K562 (cell line): ENCODE results near the gene TJAP1. TPM values are rescaled to one million over a fixed set of nuclear protein-coding genes. Genes with fewer than 3 reads are reported as not detected.

Experiments used
- ATAC-seq: fragments of 200-7000 bp; cut with Tn5 transposase; 3 replicates; pipeline ENCODE4 v1.9.1; 2020; ENCODE audit warnings: moderate library complexity
- BruUV-seq: library from RNA; stranded (reverse); fragments of 400-500 nt; replicated peaks from 2 replicates; lab custom pipeline; 2021; lab: Mats Ljungman, UMichigan
- CTCF ChIA-PET: fragments of 300-600 bp; formaldehyde crosslinking; extraction: SDS; loops from one replicate; lab custom pipeline; 2021; ENCODE audit warnings: low intra/inter-chr PET ratio; lab: Yijun Ruan, JAX
- POLR2A ChIA-PET: fragments of 300-600, 350-650 bp; sonication (Branson Sonifier 250); formaldehyde crosslinking; extraction: SDS; loops from one replicate; lab custom pipeline; 2021; ENCODE audit warnings: antibody characterized with exemption, inconsistent platforms; lab: Yijun Ruan, JAX
- DNase-seq, 4 experiments: peaks; one replicate each; pipeline versions ENCODE4 v3.0.0 to v3.0.0-alpha.2; 2011 to 2018; ENCODE audit warnings: low spot score in 3 of 4, mixed read lengths in 3 of 4; ENCODE audit errors: extremely low read depth in 1 of 4
- FAIRE-seq: peaks from 2 replicates; lab custom pipeline; 2011; peaks lifted over from hg19 to GRCh38; lab: Jason Lieb, UNC
- H2AFZ ChIP-seq: 2 replicates; pipeline ENCODE4 v1.6.0; 2011; ENCODE audit warnings: low read depth, low read length, control low read depth, inconsistent platforms
- H3K27ac ChIP-seq: fragments of 200-600 bp; 3 replicates; pipeline ENCODE4 v1.8.0; 2011; ENCODE audit warnings: low read depth, mild to moderate bottlenecking, control low read depth, inconsistent platforms, low read length, moderate library complexity, mixed read lengths; ENCODE audit errors: extremely low read depth
- H3K27me3 ChIP-seq, 2 experiments: fragments of 300-600 bp in 1 of 2; 2 replicates in 1 of 2; 3 replicates in 1 of 2; pipeline versions ENCODE4 v1.6.0 to v1.8.0; 2011; ENCODE audit warnings: inconsistent platforms in 2 of 2, low read length in 2 of 2, mild to moderate bottlenecking in 1 of 2, mixed read lengths in 1 of 2, moderate library complexity in 1 of 2; ENCODE audit not compliant: control insufficient read depth in 2 of 2, insufficient read depth in 2 of 2
- H3K36me3 ChIP-seq: fragments of 300-600 bp; 3 replicates; pipeline ENCODE4 v1.8.0; 2011; ENCODE audit warnings: mild to moderate bottlenecking, low read length, inconsistent platforms; ENCODE audit not compliant: control insufficient read depth, insufficient read depth
- H3K4me1 ChIP-seq, 2 experiments: fragments of 200-600 bp in 1 of 2; replicated peaks in 1 of 2; 2 replicates in 1 of 2; 3 replicates in 1 of 2; pipeline versions ENCODE4 v1.5.1 to v1.8.0; 2011; ENCODE audit warnings: inconsistent platforms in 2 of 2, low read length in 2 of 2, mild to moderate bottlenecking in 1 of 2, mixed read lengths in 1 of 2, moderate library complexity in 1 of 2; ENCODE audit not compliant: control insufficient read depth in 2 of 2, insufficient read depth in 2 of 2
- H3K4me2 ChIP-seq: 2 replicates; pipeline ENCODE4 v1.6.1; 2011; ENCODE audit warnings: low read length, control low read depth, inconsistent platforms, mixed read lengths; ENCODE audit not compliant: insufficient read depth
- H3K4me3 ChIP-seq: fragments of 200-600 bp; sonication (generic), shearing (Covaris generic); 2 replicates; pipeline ENCODE4 v1.5.1; 2016; ENCODE audit warnings: control low read depth, inconsistent platforms
- H3K79me2 ChIP-seq: fragments of 200-600 bp; 3 replicates; pipeline ENCODE4 v1.8.0; 2011; ENCODE audit warnings: low read length, inconsistent platforms; ENCODE audit not compliant: control insufficient read depth, insufficient read depth
- H3K9ac ChIP-seq, 2 experiments: 2 replicates each; pipeline versions ENCODE4 v1.6.0 to v1.6.1; 2011; ENCODE audit warnings: low read depth in 2 of 2, low read length in 2 of 2, control low read depth in 1 of 2, inconsistent platforms in 1 of 2, mild to moderate bottlenecking in 1 of 2, mixed read lengths in 1 of 2; ENCODE audit not compliant: insufficient read depth in 1 of 2
- H3K9me1 ChIP-seq: one replicate; pipeline ENCODE4 v1.6.0; 2011; ENCODE audit warnings: inconsistent platforms, mild to moderate bottlenecking, low read length, moderate library complexity; ENCODE audit not compliant: control insufficient read depth, insufficient read depth
- H3K9me3 ChIP-seq: replicated peaks from 2 replicates; pipeline ENCODE4 v1.5.1; 2011; ENCODE audit warnings: low read depth, low read length, inconsistent platforms; ENCODE audit not compliant: control insufficient read depth, insufficient read depth
- H4K20me1 ChIP-seq: replicated peaks from 2 replicates; pipeline ENCODE4 v1.6.1; 2011; ENCODE audit warnings: low read length, inconsistent platforms, mixed read lengths; ENCODE audit not compliant: control insufficient read depth, insufficient read depth
- E4F1 ChIP-seq: fragments of 250-450 bp; sonication (Bioruptor Pico); IDR thresholded peaks from 2 replicates; pipeline ENCODE4 v1.5.0; 2021; ENCODE audit warnings: mild to moderate bottlenecking, borderline replicate concordance
- ETS1 ChIP-seq: conservative IDR thresholded peaks from 2 replicates; pipeline ENCODE4 v1.6.1; 2011; ENCODE audit warnings: low read depth, mild to moderate bottlenecking, low read length; ENCODE audit not compliant: control insufficient read depth
- RBFOX2 ChIP-seq: fragments of 200-400 bp; formaldehyde crosslinking; IDR thresholded peaks from 2 replicates; pipeline ENCODE4 v1.6.1; 2017; ENCODE audit warnings: low read depth, mild to moderate bottlenecking, low read length, moderate library complexity
- WGBS: fragments of 100-300 bp; shearing (Covaris generic); methylation state at CpG from one replicate; pipeline ENCODE4 v1.1.6; 2016; ENCODE audit warnings: low coverage, mixed read lengths; ENCODE audit not compliant: insufficient coverage; ENCODE audit errors: missing lambda C conversion rate; 5-methylcytosine and 5-hydroxymethylcytosine counted together
- in situ Hi-C: fragments of 300-500 bp; cut with MboI; formaldehyde crosslinking; loops from 4 replicates; pipeline ENCODE4 v1.15.0; 2018; ENCODE audit warnings: inconsistent platforms, mixed read lengths
- intact Hi-C: fragments of 100-400 bp; cut with micrococcal nuclease; formaldehyde crosslinking; loops from 2 replicates; pipeline ENCODE4 v1.14.2; 2022
- polyA plus RNA-seq, 8 experiments: library from polyadenylated mRNA; depleted of rRNA in 4 of 8; stranded (reverse) in 5 of 8; unstranded in 3 of 8; fragments of >200 nt; fragmentation: Nextera tagmentation in 2 of 8; fragmentation: Illumina TruSeq in 1 of 8; extraction: Ambion mirVana in 2 of 8; extraction: Trizol in 1 of 8; gene quantifications; 2 replicates each; pipeline versions ENCODE4 v1.2.1 to v1.2.3, GENCODE V29; 2011 to 2014; ENCODE audit warnings: inconsistent platforms in 1 of 8, missing spikeins in 1 of 8
- total RNA-seq, 7 experiments: library from RNA; depleted of rRNA in 6 of 7; stranded (reverse); fragments of >200 nt in 6 of 7; fragmentation: Illumina TruSeq in 2 of 7; extraction: Trizol in 2 of 7; gene quantifications; 2 replicates each; pipeline versions ENCODE4 v1.2.1 to v1.2.3, GENCODE V29; 2011 to 2021; ENCODE audit warnings: low replicate concordance in 1 of 7
- TF ChIP-seq, protein P1 (sequence below), 2 experiments: fragments of 200-800 bp in 1 of 2; sonication (Bioruptor generic) in 1 of 2; sonication (generic) in 1 of 2; formaldehyde crosslinking in 1 of 2; IDR thresholded peaks in 1 of 2; conservative IDR thresholded peaks in 1 of 2; 2 replicates each; pipeline versions ENCODE4 v1.5.0 to v1.6.1; 2016 to 2020; ENCODE audit warnings: missing compliant biosample characterization in 1 of 2, missing genetic modification characterization in 1 of 2, missing genetic modification reagents in 1 of 2

The TJAP1 gene
- total and polyA plus RNA-seq, 9 of the 15 experiments (the other 6 are each of a cell fraction or from before 2014, with no cell fraction given) = 0.06 to 35.8 (median 16.2) TPM

DNA sequence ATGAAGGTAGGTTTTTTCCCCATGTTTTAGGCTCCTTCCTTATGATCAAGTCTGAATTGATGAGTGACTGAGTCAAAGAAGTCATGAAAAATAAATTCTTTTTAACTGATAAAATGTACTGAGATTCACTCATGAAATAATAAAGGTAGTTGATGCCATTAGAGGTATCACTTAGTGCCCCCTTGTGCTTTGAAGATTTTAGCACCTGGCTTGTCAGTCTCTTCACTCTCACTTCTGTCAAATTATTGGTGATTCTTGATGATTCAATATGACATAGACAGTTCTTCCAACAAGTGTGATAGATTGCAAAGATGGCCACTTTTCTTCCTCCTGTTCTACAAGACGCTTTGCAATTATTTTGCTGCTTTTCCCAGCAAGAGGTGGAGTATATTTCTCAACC, 17.8 kb upstream of the TJAP1 start:
- Histone ChIP-seq H4K20me1 (no peaks in the 10 kb centered on the region), H3K9me3 (0 out of 2 replicates have a peak, but pooled peaks cover 6% of the 10 kb centered on the region), H3K4me3 (no peak overlapping the region), H3K9ac (no peak overlapping the region), H3K27me3 (peaks cover 11 to 15% of the 10 kb centered on the region in 2 experiments; a peak in 3 of 5 replicates), H3K36me3 (no peaks in the 10 kb centered on the region), H2AFZ (no peak overlapping the region), H3K4me1 (peaks cover 0 to 13% of the 10 kb centered on the region in 2 experiments; a peak in 4 of 5 replicates), H3K4me2 (no peak overlapping the region), H3K79me2 (no peaks in the 10 kb centered on the region), H3K27ac (no peak overlapping the region), H3K9me1 (no peaks in the 10 kb centered on the region)
- in situ Hi-C loops (no loop called here), intact Hi-C loops (no loop called here)
- TF ChIP-seq E4F1 = no peak
- TF ChIP-seq ETS1 = no peak
- TF ChIP-seq, protein P1, sequence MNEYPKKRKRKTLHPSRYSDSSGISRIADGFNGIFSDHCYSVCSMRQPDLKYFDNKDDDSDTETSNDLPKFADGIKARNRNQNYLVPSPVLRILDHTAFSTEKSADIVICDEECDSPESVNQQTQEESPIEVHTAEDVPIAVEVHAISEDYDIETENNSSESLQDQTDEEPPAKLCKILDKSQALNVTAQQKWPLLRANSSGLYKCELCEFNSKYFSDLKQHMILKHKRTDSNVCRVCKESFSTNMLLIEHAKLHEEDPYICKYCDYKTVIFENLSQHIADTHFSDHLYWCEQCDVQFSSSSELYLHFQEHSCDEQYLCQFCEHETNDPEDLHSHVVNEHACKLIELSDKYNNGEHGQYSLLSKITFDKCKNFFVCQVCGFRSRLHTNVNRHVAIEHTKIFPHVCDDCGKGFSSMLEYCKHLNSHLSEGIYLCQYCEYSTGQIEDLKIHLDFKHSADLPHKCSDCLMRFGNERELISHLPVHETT (CRISPR knock-in tag; conservative IDR thresholded peaks at IDR 0.05 in 1 of 2, IDR thresholded peaks at IDR 0.05 in 1 of 2) = no peak
- no peak for TF ChIP-seq RBFOX2
- ChIA-PET POLR2A (interaction anchor here (0.8 to 1.5 kb wide), 5 partner anchors 9 to 240 kb away, joined by 3 to 4 read pairs (median 4); no protein-coding TSS in a partner anchor), CTCF (interaction anchor here (0.9 kb wide), 1 partner anchor 14 kb away, joined by 3 read pairs; no protein-coding TSS in a partner anchor)
- FAIRE-seq (no peak), DNase-seq (no peak), ATAC-seq (no peak)
- 0% methylated on average over 1 of the region's 1 CpG for WGBS
- no TSS peak for BruUV-seq
